Thyroid gland (tissue), 4 donors: ENCODE data around the gene CHURC1.

Experiments
- POLR2A ChIP-seq, 2 donors: fragments of 450-650 bp; IDR thresholded peaks; one replicate each; pipeline ENCODE4 v1.6.1; 2017; ENCODE audit warnings: antibody characterized with exemption in 2 of 2, mild to moderate bottlenecking in 2 of 2, moderate library complexity in 1 of 2
- TF ChIP-seq, protein P1 (sequence below), 6 experiments: fragments of 200-600 bp in 3 of 6; fragments of 450-650 bp in 3 of 6; sonication (generic) in 3 of 6; IDR thresholded peaks; one replicate each; pipeline ENCODE4 v1.5.1; 2016 to 2019; ENCODE audit warnings: antibody characterized with exemption in 6 of 6, mild to moderate bottlenecking in 2 of 6, inconsistent platforms in 1 of 6, moderate library complexity in 1 of 6

DNA sequence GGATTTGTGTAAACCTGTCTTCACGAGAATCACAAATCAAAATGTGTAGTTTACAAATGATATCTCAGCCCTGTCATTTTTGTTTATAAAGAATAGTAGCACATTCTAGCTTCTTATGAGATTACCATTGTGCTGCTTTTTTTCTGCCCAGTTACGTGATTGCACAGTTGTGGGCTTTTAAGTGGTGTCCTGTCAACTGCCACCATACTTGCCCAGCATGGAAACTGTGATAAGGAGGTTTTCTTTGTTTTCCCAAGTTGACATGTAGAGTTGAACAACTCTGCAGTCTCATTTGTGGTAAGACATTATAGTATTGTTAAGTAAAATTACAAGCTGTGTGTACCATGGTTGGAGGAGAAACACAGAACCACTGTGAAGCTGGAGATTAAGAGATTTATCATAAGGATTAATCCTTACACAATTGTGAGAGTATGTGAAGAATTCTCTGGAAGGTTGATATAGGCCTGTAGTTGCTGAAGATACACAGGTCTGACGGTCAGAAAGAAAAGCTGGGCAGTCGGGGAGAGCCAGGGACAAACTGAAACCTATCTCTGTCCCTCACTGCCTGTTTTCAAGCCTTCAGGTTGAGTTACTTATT is 12.2 kb downstream of the CHURC1 start:
- TF ChIP-seq, protein P1, sequence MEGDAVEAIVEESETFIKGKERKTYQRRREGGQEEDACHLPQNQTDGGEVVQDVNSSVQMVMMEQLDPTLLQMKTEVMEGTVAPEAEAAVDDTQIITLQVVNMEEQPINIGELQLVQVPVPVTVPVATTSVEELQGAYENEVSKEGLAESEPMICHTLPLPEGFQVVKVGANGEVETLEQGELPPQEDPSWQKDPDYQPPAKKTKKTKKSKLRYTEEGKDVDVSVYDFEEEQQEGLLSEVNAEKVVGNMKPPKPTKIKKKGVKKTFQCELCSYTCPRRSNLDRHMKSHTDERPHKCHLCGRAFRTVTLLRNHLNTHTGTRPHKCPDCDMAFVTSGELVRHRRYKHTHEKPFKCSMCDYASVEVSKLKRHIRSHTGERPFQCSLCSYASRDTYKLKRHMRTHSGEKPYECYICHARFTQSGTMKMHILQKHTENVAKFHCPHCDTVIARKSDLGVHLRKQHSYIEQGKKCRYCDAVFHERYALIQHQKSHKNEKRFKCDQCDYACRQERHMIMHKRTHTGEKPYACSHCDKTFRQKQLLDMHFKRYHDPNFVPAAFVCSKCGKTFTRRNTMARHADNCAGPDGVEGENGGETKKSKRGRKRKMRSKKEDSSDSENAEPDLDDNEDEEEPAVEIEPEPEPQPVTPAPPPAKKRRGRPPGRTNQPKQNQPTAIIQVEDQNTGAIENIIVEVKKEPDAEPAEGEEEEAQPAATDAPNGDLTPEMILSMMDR (IDR thresholded peaks at IDR 0.05), result no peak
- TF ChIP-seq POLR2A (IDR thresholded peaks at IDR 0.05), result no peak
